GM23248 (cell line): Measurements from ENCODE around the gene CHST11. TPM values are rescaled to one million over a fixed set of nuclear protein-coding genes. Genes with fewer than 3 reads are reported as not detected.
A peak's percentile ranks its signal among the peaks of the same experiment; 100 is the strongest.

Experiments
- DNase-seq: peaks from one replicate; pipeline ENCODE4 v3.0.0-alpha.2; 2015
- H2AFZ ChIP-seq: fragments of 200-600 bp; sonication (generic); 2 replicates; pipeline ENCODE4 v1.6.1; 2016; ENCODE audit warnings: antibody characterized with exemption
- H3F3A ChIP-seq: fragments of 200-600 bp; sonication (generic); 2 replicates; pipeline ENCODE4 v1.6.1; 2016; ENCODE audit warnings: mild to moderate bottlenecking, antibody characterized with exemption, mixed run types; ENCODE audit not compliant: insufficient read depth
- H3K27ac ChIP-seq: fragments of 200-600 bp; sonication (generic); 2 replicates; pipeline ENCODE4 v1.5.1; 2016; ENCODE audit warnings: mild to moderate bottlenecking
- H3K27me3 ChIP-seq: fragments of 200-600 bp; sonication (generic); replicated peaks from 2 replicates; pipeline ENCODE4 v1.6.1; 2016; ENCODE audit warnings: mild to moderate bottlenecking; ENCODE audit not compliant: insufficient read depth
- H3K36me3 ChIP-seq: fragments of 200-600 bp; sonication (generic); 2 replicates; pipeline ENCODE4 v1.6.1; 2016; ENCODE audit warnings: low read depth, mild to moderate bottlenecking
- H3K4me1 ChIP-seq: fragments of 200-600 bp; sonication (generic); 2 replicates; pipeline ENCODE4 v1.6.1; 2016; ENCODE audit warnings: mild to moderate bottlenecking; ENCODE audit not compliant: insufficient read depth
- H3K4me2 ChIP-seq: fragments of 200-600 bp; sonication (generic); one replicate; pipeline ENCODE4 v1.6.1; 2016; ENCODE audit warnings: mild to moderate bottlenecking; ENCODE audit not compliant: unreplicated experiment
- H3K4me3 ChIP-seq: fragments of 200-600 bp; sonication (generic); 2 replicates; pipeline ENCODE4 v1.5.1; 2016; ENCODE audit warnings: mild to moderate bottlenecking
- H3K79me2 ChIP-seq: fragments of 200-600 bp; sonication (generic); 2 replicates; pipeline ENCODE4 v1.6.1; 2016; ENCODE audit warnings: mild to moderate bottlenecking; ENCODE audit not compliant: insufficient read depth
- H3K9ac ChIP-seq: fragments of 200-600 bp; sonication (generic); 2 replicates; pipeline ENCODE4 v1.6.1; 2016; ENCODE audit warnings: mild to moderate bottlenecking
- H3K9me2 ChIP-seq: fragments of 200-600 bp; sonication (generic); 2 replicates; pipeline ENCODE4 v1.6.1; 2016; ENCODE audit warnings: mixed run types, mild to moderate bottlenecking, moderate library complexity; ENCODE audit not compliant: insufficient read depth
- H3K9me3 ChIP-seq: fragments of 200-600 bp; sonication (generic); one replicate; pipeline ENCODE4 v1.6.1; 2017; ENCODE audit warnings: low read depth
- H4K20me1 ChIP-seq: fragments of 200-600 bp; sonication (generic); 2 replicates; pipeline ENCODE4 v1.6.0; 2016; ENCODE audit not compliant: insufficient read depth
- EZH2 ChIP-seq: fragments of 200-600 bp; sonication (generic); IDR thresholded peaks from 2 replicates; pipeline ENCODE4 v1.6.1; 2018; ENCODE audit warnings: antibody characterized with exemption, mild to moderate bottlenecking; ENCODE audit not compliant: insufficient read depth, poor library complexity, severe bottlenecking
- EZH2phosphoT487 ChIP-seq: fragments of 200-600 bp; sonication (generic); IDR thresholded peaks from 2 replicates; pipeline ENCODE4 v1.6.1; 2018; ENCODE audit warnings: antibody characterized with exemption, moderate library complexity, mild to moderate bottlenecking, low read depth; ENCODE audit not compliant: insufficient read depth
- whole genome bisulfite sequencing, 2 experiments: methylation state at CpG; one replicate each; pipeline ENCODE4 v1.1.6; 2015 to 2017; ENCODE audit warnings: low lambda C conversion rate in 2 of 2, low coverage in 1 of 2; ENCODE audit errors: missing lambda C conversion rate in 2 of 2; 5-methylcytosine and 5-hydroxymethylcytosine counted together
- in situ Hi-C: fragments of 300-500 bp; cut with MboI; formaldehyde crosslinking; loops from 2 replicates; pipeline ENCODE4 v1.15.0; 2020
- polyA plus RNA-seq: library from polyadenylated mRNA; unstranded; fragments of >200 nt; fragmentation: Nextera tagmentation; extraction: Ambion mirVana; gene quantifications from 2 replicates; pipeline ENCODE4 v1.2.1, GENCODE V29; 2016
- total RNA-seq: library from RNA; depleted of rRNA; stranded (reverse); fragments of >200 nt; shearing (Covaris generic); gene quantifications from 2 replicates; pipeline ENCODE4 v1.2.3, GENCODE V29; 2014

Gene CHST11
- total and polyA plus RNA-seq, 2 experiments from 2014 or later: 3.7 to 5.4 TPM

GRCh38 chr12:104602896-104603295, 146.1 kb downstream of the CHST11 start:
- peak overlapping the region; percentile 97 for H3K27ac ChIP-seq
- 11 to 24% methylated on average over 2 of the region's 2 CpGs for WGBS, 2 experiments
- H3K4me3 ChIP-seq: no peak overlapping the region
- H3K9ac ChIP-seq: 0 out of 2 replicates have a peak overlapping the region, but pooled peaks have one; percentile 1
- no peak overlapping the region for H2AFZ ChIP-seq
- no peaks in the 10 kb centered on the region for H3K9me3 ChIP-seq
- H3F3A ChIP-seq: peaks cover 44% of the 10 kb centered on the region
- TF ChIP-seq EZH2phosphoT487 (no peak), EZH2 (no peak)
- no peaks in the 10 kb centered on the region for H4K20me1 ChIP-seq
- H3K27me3 ChIP-seq: no peaks in the 10 kb centered on the region
- peak; percentile 65 for DNase-seq
- in situ Hi-C loops: no loop called here
- peaks cover 37% of the 10 kb centered on the region for H3K4me1 ChIP-seq
- no peaks in the 10 kb centered on the region for H3K36me3 ChIP-seq
- H3K79me2 ChIP-seq: no peaks in the 10 kb centered on the region
- H3K9me2 ChIP-seq: no peaks in the 10 kb centered on the region
- peak overlapping the region; percentile 87 for H3K4me2 ChIP-seq

DNA sequence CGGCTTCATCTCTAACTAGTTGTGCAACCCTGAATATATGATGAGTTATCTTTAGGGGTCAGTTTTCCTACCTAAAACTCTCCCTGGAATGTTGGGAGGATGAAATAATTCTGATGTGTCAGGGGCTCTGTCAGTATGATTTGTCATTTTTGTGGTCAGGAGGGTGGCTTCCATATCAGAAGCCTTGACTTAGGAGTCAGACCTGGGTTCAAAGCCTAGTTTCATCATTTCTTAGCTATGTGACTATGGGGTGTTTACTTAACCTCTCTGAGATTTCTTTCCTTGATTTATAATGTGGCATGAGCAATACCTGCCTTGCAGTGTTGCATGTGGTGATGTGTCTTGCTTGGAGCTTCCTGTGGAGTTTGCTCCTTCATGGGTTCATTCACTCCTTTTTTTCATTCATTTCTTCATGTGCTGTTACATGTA, 146.8 kb downstream of the CHST11 start:
- H3K79me2 ChIP-seq: no peaks in the 10 kb centered on the region
- no peaks in the 10 kb centered on the region for H3K36me3 ChIP-seq
- peaks cover 37% of the 10 kb centered on the region for H3K4me1 ChIP-seq
- H3K4me3 ChIP-seq: 0 out of 2 replicates have a peak overlapping the region, but pooled peaks have one; percentile 15
- H3K4me2 ChIP-seq: peak overlapping the region; percentile 87
- peak overlapping the region; percentile 97 for H3K27ac ChIP-seq
- H3F3A ChIP-seq: peaks cover 46% of the 10 kb centered on the region
- no peaks in the 10 kb centered on the region for H3K27me3 ChIP-seq
- H4K20me1 ChIP-seq: no peaks in the 10 kb centered on the region
- DNase-seq: peak; percentile 59
- H2AFZ ChIP-seq: peak overlapping the region; percentile 27; the same call in 1 of the 2 replicates
- 4 to 8% methylated on average over 1 of the region's 1 CpG for WGBS, 2 experiments
- H3K9ac ChIP-seq: peak overlapping the region; percentile 88
- H3K9me3 ChIP-seq: no peaks in the 10 kb centered on the region
- no peaks in the 10 kb centered on the region for H3K9me2 ChIP-seq
- in situ Hi-C loops: no loop called here
- TF ChIP-seq EZH2phosphoT487: no peak
- no peak for TF ChIP-seq EZH2

GRCh38 chr12:104604070-104604994, 147.6 kb downstream of the CHST11 start:
- Histone ChIP-seq H3K9me3 (no peaks in the 10 kb centered on the region), H2AFZ (peak overlapping the region; percentile 49), H4K20me1 (no peaks in the 10 kb centered on the region), H3K4me3 (peak overlapping the region; percentile 67), H3K79me2 (no peaks in the 10 kb centered on the region), H3K27me3 (no peaks in the 10 kb centered on the region), H3K36me3 (no peaks in the 10 kb centered on the region), H3K27ac (peak overlapping the region; percentile 97), H3K4me1 (peaks cover 37% of the 10 kb centered on the region), H3K9me2 (no peaks in the 10 kb centered on the region), H3F3A (peaks cover 46% of the 10 kb centered on the region), H3K4me2 (peak overlapping the region; percentile 87), H3K9ac (peak overlapping the region; percentile 88)
- in situ Hi-C loops: no loop called here
- WGBS, 2 experiments: 1 to 2% methylated on average over 10 of the region's 10 CpGs
- peak; percentile 98 for DNase-seq
- TF ChIP-seq EZH2phosphoT487 (no peak), EZH2 (no peak)

- H4K20me1 ChIP-seq: no peaks in the 10 kb centered on the region
- peak overlapping the region; percentile 67 for H3K4me3 ChIP-seq
- H3K79me2 ChIP-seq: no peaks in the 10 kb centered on the region
- no peaks in the 10 kb centered on the region for H3K27me3 ChIP-seq
- peaks cover 37% of the 10 kb centered on the region for H3K4me1 ChIP-seq
- no peaks in the 10 kb centered on the region for H3K36me3 ChIP-seq
- no peaks in the 10 kb centered on the region for H3K9me2 ChIP-seq
- H3K9me3 ChIP-seq: no peaks in the 10 kb centered on the region
- H3F3A ChIP-seq: peaks cover 46% of the 10 kb centered on the region
- DNase-seq: peak; percentile 80
- 6 to 8% methylated on average over 16 of the region's 16 CpGs for WGBS, 2 experiments
- peak overlapping the region; percentile 97 for H3K27ac ChIP-seq
- peak overlapping the region; percentile 87 for H3K4me2 ChIP-seq
- peak overlapping the region; percentile 87 for H2AFZ ChIP-seq
- H3K9ac ChIP-seq: peak overlapping the region; percentile 88
- in situ Hi-C loops: no loop called here
- no peak for TF ChIP-seq EZH2phosphoT487
- no peak for TF ChIP-seq EZH2
These were observed 148.4 kb downstream of the CHST11 start for GRCh38 chr12:104604995-104605675.
